Caki2 (cell line): Measurements from ENCODE around the gene WFDC13. TPM values are rescaled to one million over a fixed set of nuclear protein-coding genes. Genes with fewer than 3 reads are reported as not detected.
"Not testable (repeated sequence)": the region's sequence is repeated elsewhere in the genome, so short reads cannot be mapped to it uniquely, and the experiment has no call there.

Source experiments
- DNase-seq: peaks from one replicate; pipeline ENCODE4 v3.0.0-alpha.2; 2015; ENCODE audit warnings: low read depth
- in situ Hi-C: cut with HindIII; loops from 2 replicates; pipeline ENCODE4 v1.10.0; 2016; ENCODE audit warnings: low sequenced_read_pairs, low pct_unique_long_range_greater_than_20kb, mixed read lengths
- total RNA-seq: library from RNA; depleted of rRNA; stranded (reverse); fragments of >200 nt; shearing (Covaris generic); gene quantifications from 2 replicates; pipeline ENCODE4 v1.2.3, GENCODE V29; 2014; ENCODE audit warnings: low replicate concordance; rRNA removed

Gene WFDC13
- total RNA-seq, result not detected in 2 replicates

DNA sequence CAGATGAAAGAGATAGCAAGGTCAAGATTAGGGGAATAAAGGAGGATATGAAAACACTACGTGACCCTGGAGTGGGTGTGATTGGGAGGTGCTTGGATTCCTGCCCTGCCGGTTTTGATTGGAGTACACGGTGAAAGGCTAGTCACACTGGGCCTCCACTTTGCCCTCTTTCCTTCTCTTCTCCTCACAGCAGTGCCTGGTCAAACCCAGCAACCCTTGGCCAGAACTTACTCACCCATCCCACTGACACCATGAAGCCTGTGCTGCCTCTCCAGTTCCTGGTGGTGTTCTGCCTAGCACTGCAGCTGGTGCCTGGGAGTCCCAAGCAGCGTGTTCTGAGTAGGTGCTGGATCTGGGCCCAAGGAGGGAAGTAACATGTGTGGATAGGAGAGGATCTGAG lies at the start of gene WFDC13:
Gene WFDC13, plus strand, starts transcription at position 166 of the 400 bp plus-strand sequence. Its CDS starts 86 bp downstream, at position 252.
- DNase-seq, result no peak
- in situ Hi-C loops, result no loop called here

GRCh38 chr20:45657038-45657437 lies 44.8 kb upstream of the WFDC13 start:
- in situ Hi-C loops, DNase-seq: not testable (repeated sequence)

DNA sequence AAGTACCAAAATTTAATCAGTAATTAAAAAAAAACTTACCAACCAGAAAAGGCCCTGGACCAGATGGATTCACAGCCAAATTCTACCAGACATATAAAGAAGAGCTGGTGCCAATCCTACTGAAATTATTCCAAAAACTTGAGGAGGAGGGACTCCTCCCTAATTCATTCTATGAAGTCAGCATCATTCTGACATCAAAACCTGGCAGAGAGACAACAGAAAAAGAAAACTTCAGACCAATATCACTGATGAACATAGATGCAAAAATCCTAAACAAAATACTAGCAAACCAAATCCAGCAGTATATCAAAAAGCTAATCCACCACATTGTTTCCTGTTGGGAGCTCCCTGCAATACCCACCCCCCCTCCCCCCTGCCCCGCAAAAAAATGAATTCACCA lies 31.7 kb upstream of the WFDC13 start, which contains the start of gene WFDC11:
Gene WFDC11, minus strand, starts transcription at position 101 of the 400 bp plus-strand sequence. CDS start 19,639 bp downstream, outside the sequence.
- no peak for DNase-seq
- in situ Hi-C loops, result no loop called here

- in situ Hi-C loops, result no loop called here
- no peak for DNase-seq
Measured at GRCh38 chr20:45672765-45673164, 29.1 kb upstream of the WFDC13 start.

- in situ Hi-C loops, result no loop called here
Measured at GRCh38 chr20:45679650-45680049, 22.2 kb upstream of the WFDC13 start.

DNA sequence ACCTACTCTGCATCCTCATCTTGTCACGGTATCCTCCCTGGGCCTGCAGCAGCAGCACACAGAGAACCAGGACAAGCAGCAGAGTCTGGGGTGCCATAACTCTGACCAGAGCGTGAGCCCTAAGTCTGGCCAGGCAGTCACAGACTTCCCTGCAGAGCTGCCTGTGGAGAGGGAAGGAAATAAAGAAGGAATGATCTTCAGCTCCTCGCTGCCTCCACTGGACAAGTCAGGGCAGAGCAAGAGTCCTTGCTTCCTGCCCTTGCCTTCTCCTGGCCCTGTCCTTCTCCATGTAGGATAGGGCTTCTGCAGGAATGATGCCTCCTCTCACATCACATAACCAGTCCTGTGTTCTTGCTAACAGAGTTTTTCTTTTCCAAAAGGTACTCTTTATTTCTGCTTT lies 15.9 kb upstream of the WFDC13 start:
- in situ Hi-C loops, result no loop called here
- no peak for DNase-seq

More at GRCh38 chr20:45679650-45680049, 22.2 kb upstream of the WFDC13 start:
- no peak for DNase-seq

DNA sequence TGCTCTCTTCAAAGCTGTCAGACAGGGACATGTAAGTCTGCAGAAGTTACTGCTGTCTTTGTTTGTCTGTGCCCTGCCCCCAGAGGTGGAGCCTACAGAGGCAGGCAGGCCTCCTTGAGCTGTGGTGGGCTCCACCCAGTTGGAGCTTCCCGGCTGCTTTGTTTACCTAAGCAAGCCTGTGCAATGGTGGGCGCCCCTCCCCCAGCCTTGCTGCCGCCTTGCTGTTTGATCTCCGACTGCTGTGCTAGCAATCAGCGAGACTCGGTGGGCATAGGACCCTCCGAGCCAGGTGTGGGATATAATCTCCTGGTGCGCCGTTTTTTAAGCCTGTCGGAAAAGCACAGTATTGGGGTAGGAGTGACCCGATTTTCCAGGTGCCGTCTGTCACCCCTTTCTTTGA lies 8.5 kb upstream of the WFDC13 start:
- DNase-seq, in situ Hi-C loops: not testable (repeated sequence)

DNA sequence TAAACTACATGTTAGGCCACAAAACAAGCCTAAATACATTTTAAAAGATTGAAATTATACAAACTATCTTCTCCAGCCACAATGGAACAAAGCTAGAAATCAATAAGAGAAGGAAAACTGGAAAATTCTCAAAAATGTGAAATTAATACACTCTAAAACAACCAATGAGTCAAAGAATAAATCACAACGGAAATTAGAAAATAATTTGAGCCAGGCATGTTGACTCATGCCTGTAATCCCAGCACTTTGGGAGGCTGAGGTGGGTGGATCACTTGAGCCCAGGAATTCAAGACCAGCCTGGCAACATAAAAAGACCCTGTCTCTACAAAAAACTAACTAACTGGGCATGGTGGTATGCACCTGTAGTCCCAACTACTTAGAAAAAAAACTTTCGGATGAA lies 6.3 kb upstream of the WFDC13 start:
- no peak for DNase-seq
- in situ Hi-C loops, result no loop called here

GRCh38 chr20:45701104-45701503 lies 734 bp upstream of the WFDC13 start:
- DNase-seq, result no peak
- in situ Hi-C loops, result no loop called here

GRCh38 chr20:45704969-45705637 lies 3.3 kb downstream of the WFDC13 start, which contains the start of gene WFDC10B:
WFDC10B (minus strand) TSS chr20:45705019; CDS start chr20:45685992, 19,027 bp downstream.
- DNase-seq, result no peak
- in situ Hi-C loops, result no loop called here

GRCh38 chr20:45716141-45716688 lies 14.4 kb downstream of the WFDC13 start:
- in situ Hi-C loops, DNase-seq: not testable (repeated sequence)

DNA sequence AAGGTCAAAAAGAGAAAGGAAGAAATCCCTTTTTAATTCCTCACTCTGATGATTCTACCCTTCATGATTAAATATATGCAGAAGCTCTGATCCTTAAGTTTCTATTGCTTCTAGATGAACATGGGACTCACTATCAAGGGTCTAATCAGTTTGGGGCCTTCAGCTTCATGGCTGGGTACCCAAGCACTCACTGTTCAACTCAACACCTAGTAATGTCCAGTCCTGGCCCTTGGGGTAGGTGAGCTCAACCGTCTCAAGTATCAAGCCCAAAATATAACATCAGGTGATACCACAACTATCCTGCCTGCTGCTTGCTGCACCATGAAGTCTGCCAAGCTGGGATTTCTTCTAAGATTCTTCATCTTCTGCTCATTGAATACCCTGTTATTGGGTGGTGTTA lies 20.2 kb downstream of the WFDC13 start, which contains the start of gene SPINT4:
Gene SPINT4, plus strand, starts transcription at position 301 of the 400 bp plus-strand sequence. Its CDS starts 21 bp downstream, at position 322.
- no peak for DNase-seq
- in situ Hi-C loops, result no loop called here

DNA sequence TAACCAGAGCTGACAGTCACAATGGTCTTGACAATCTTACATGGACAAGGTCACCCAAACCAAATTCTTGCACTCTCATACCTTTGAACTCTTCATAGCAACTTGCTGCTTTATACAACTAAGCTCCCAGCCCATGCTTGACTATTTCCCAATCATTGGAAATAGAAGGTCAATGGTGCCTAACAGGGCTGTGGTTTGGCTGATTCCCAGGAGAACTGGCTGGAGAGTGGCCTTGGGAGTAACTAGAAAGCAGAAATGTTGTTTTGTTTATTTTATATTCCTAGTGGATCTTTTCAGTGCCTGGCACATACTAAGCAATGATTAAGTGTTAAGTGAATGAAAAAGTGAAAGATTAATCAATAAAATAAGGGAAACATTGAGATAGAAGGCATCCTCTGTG lies 23.3 kb downstream of the WFDC13 start:
- DNase-seq, result no peak
- in situ Hi-C loops, result no loop called here

DNA sequence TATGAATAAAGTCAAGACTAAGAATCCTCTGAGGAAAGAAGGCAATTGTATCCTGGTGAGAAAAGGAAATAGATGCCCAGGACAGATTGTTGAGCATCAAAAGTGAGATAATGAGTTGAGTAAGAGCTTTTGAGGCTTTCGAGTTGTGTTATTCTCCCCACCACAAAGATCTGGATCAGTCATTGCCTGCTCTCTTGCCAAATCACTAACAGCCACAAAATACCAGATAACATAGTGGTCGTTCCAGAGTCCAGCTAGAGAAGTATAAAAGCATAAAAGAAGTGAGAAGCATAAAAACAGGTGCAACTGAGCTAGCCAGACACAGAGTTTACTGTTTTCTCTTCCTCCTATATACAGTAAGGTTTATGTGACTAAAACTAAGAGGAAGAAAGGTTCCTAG lies 25.2 kb downstream of the WFDC13 start:
- DNase-seq, result no peak
- in situ Hi-C loops, result no loop called here

DNA sequence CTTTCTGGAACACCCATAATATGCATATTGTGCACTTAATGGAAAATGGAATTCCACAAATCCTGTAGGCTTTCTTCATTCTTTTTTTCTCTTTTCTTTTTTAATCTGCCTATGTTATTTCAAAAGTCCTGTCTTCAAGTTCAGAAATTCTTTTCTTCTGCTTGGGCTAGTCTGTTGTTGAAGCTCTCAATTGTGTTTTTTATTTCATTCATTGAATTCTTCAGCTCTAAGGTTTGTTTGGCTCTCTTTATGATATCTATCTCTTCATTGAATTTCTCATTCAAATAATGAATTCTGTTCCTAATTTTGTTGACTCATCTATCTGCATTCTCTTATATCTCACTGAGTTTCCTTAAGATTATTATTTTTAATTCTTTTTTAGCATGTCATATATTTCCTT lies 30.4 kb downstream of the WFDC13 start:
- in situ Hi-C loops, result no loop called here
- no peak for DNase-seq

- DNase-seq, result no peak
- in situ Hi-C loops, result no loop called here
Measured at GRCh38 chr20:45735552-45735951, 33.7 kb downstream of the WFDC13 start.

GRCh38 chr20:45735988-45736387 lies 34.1 kb downstream of the WFDC13 start:
- no peak for DNase-seq
- in situ Hi-C loops, result no loop called here

DNA sequence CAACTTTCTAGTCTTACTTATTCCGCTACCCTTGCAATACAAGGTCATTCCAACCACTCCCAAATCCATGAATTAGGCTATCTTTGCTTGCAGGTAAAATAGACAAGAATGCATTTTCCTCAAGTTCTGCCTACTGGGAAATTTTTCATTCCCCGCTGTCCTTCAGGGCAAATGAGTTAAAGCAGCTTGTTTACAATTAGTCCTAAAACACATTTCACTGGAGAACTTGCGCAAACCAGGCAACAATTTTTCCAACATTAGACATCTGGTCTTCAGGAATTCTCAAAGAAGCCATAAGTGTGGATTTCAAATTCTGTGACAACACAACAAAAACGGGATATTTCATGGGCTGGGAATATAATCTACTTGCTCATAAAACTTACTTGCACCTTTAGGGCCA lies 40.8 kb downstream of the WFDC13 start:
- no peak for DNase-seq
- in situ Hi-C loops, result no loop called here

DNA sequence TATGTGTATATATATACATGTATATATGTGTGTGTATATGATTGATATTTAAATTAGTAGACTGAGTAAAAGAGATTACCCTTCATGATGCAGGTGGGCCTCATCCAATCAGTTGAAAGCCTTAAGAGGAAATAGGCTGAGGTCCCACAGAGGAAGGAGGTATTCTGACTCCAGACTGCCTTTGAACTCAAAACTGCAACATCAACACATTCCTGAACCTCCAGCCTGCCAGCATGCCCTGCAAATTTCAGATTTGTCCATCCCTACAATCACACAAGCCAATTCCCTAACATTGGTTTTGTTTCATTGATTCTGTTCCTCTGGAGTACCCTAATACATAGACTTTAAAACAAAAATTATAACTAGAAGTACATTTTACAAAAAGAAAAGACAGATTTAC lies 43.2 kb downstream of the WFDC13 start:
- in situ Hi-C loops, result no loop called here
- no peak for DNase-seq

DNA sequence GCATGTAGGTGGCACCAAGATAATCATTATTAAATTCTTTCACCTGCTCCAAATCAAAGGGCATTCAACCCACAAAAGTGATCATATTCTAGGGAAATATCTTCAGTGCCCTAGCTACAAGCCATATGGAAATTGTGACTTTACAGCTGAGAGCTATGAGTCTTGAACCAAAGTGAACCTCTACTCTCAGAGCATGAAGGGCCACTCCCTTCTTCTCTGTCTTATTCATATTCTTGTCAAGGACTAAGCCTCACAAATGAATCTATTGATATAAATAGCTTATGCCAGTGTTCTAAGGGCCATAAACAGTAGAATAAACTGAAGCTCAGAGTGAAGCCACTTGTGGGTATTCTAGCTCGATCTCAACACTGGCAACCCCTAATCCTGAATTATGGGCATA lies 49.9 kb downstream of the WFDC13 start:
- no peak for DNase-seq
- in situ Hi-C loops, result no loop called here
